Activated T-cell treated with anti-CD3 and anti-CD28 coated beads for 4 hours (primary cell): ENCODE measurements around the gene LCLAT1.

Experiments
- DNase-seq: peaks from one replicate; pipeline ENCODE4 v3.0.0-alpha.2; 2020

LCLAT1 gene

GRCh38 chr2:30424231-30424630, 22.8 kb upstream of the LCLAT1 start:
- DNase-seq, result no peak

GRCh38 chr2:30425326-30425725, 21.7 kb upstream of the LCLAT1 start:
- DNase-seq, result no peak

- DNase-seq, result no peak
Measured at GRCh38 chr2:30427606-30428347, 19.3 kb upstream of the LCLAT1 start.

GRCh38 chr2:30428348-30428662, 18.7 kb upstream of the LCLAT1 start:
- no peak for DNase-seq

GRCh38 chr2:30428827-30429461, 18.1 kb upstream of the LCLAT1 start:
- DNase-seq, result no peak

- DNase-seq, result no peak
Measured at GRCh38 chr2:30433541-30434299, 13.3 kb upstream of the LCLAT1 start.

GRCh38 chr2:30434708-30435107, 12.3 kb upstream of the LCLAT1 start:
- no peak for DNase-seq

GRCh38 chr2:30436859-30437435, 10.1 kb upstream of the LCLAT1 start:
- DNase-seq, result no peak

GRCh38 chr2:30437809-30438548, 9.1 kb upstream of the LCLAT1 start:
- no peak for DNase-seq

GRCh38 chr2:30439296-30439695, 7.8 kb upstream of the LCLAT1 start:
- no peak for DNase-seq

GRCh38 chr2:30439879-30440278, 7.2 kb upstream of the LCLAT1 start:
- DNase-seq, result no peak

GRCh38 chr2:30441023-30441422, 6.0 kb upstream of the LCLAT1 start:
- no peak for DNase-seq

GRCh38 chr2:30443081-30443480, 4.0 kb upstream of the LCLAT1 start:
- no peak for DNase-seq

- DNase-seq, result no peak
Measured at GRCh38 chr2:30444273-30444672, 2.8 kb upstream of the LCLAT1 start.

- no peak for DNase-seq
Measured at GRCh38 chr2:30445266-30445821, 1.7 kb upstream of the LCLAT1 start.

- DNase-seq, result no peak
Measured at GRCh38 chr2:30446602-30447148, 371 bp upstream of the LCLAT1 start.

GRCh38 chr2:30448308-30448707, 1.3 kb downstream of the LCLAT1 start:
- no peak for DNase-seq

- no peak for DNase-seq
Measured at GRCh38 chr2:30448866-30449265, 1.8 kb downstream of the LCLAT1 start.

- DNase-seq, result no peak
Measured at GRCh38 chr2:30450025-30450424, 3.0 kb downstream of the LCLAT1 start.

GRCh38 chr2:30453498-30453897, 6.5 kb downstream of the LCLAT1 start:
- DNase-seq, result no peak

- no peak for DNase-seq
Measured at GRCh38 chr2:30454571-30454970, 7.5 kb downstream of the LCLAT1 start.

GRCh38 chr2:30455114-30455738, 8.2 kb downstream of the LCLAT1 start:
- DNase-seq, result no peak
